ENCODE data around the gene SLC16A7. TPM values are rescaled to one million over a fixed set of nuclear protein-coding genes. Genes with fewer than 3 reads are reported as not detected.
"Not testable (repeated sequence)": the region's sequence is repeated elsewhere in the genome, so short reads cannot be mapped to it uniquely, and the experiment has no call there.

Gene SLC16A7
- total and polyA plus RNA-seq, 2 donors, result 8.6 to 51.1 TPM

- peak; percentile 23 for DNase-seq (ENCODE audit: extremely low spot score)
- Histone ChIP-seq H3K36me3 (ENCODE audit: insufficient read depth) (no peaks in the 10 kb centered on the region), H3K27ac (ENCODE audit: low read depth) (peak overlapping the region; percentile 90), H3K4me1 (ENCODE audit: insufficient read depth) (peaks cover 2% of the 10 kb centered on the region), H3K4me3 (ENCODE audit: low read depth, low read length) (peak overlapping the region; percentile 49)
- 14% methylated on average over 2 of the region's 2 CpGs for WGBS
Measured at GRCh38 chr12:59597385-59597781, 1.6 kb downstream of the SLC16A7 start.

- Histone ChIP-seq H3K4me3 (ENCODE audit: low read depth, low read length) (no peak overlapping the region), H3K4me1 (ENCODE audit: insufficient read depth) (peaks cover 2% of the 10 kb centered on the region), H3K27ac (ENCODE audit: low read depth) (no peak overlapping the region), H3K36me3 (ENCODE audit: insufficient read depth) (no peaks in the 10 kb centered on the region)
- DNase-seq (ENCODE audit: extremely low spot score), result no peak
Measured at GRCh38 chr12:59600171-59600570, 4.3 kb downstream of the SLC16A7 start.

- Histone ChIP-seq H3K27ac (ENCODE audit: low read depth) (no peak overlapping the region), H3K4me3 (ENCODE audit: low read depth, low read length) (no peak overlapping the region), H3K4me1 (ENCODE audit: insufficient read depth) (peaks cover 2% of the 10 kb centered on the region), H3K36me3 (ENCODE audit: insufficient read depth) (no peaks in the 10 kb centered on the region)
- no peak for DNase-seq (ENCODE audit: extremely low spot score)
Measured at GRCh38 chr12:59603754-59604153, 7.9 kb downstream of the SLC16A7 start.

GRCh38 chr12:59612823-59613434 lies 17.1 kb downstream of the SLC16A7 start:
- WGBS, result 94% methylated on average over 4 of the region's 4 CpGs
- not testable (repeated sequence) for H3K27ac ChIP-seq (ENCODE audit: low read depth); H3K36me3 ChIP-seq (ENCODE audit: insufficient read depth); DNase-seq (ENCODE audit: extremely low spot score); H3K4me1 ChIP-seq (ENCODE audit: insufficient read depth); H3K4me3 ChIP-seq (ENCODE audit: low read depth, low read length)

GRCh38 chr12:59615392-59616165 lies 19.8 kb downstream of the SLC16A7 start:
- no peak for DNase-seq (ENCODE audit: extremely low spot score)

GRCh38 chr12:59619461-59620240 lies 23.8 kb downstream of the SLC16A7 start:
- DNase-seq (ENCODE audit: extremely low spot score), result no peak
- H3K4me3 ChIP-seq (ENCODE audit: low read depth, low read length), result no peak overlapping the region
- H3K4me1 ChIP-seq (ENCODE audit: insufficient read depth), result no peaks in the 10 kb centered on the region
- no peak overlapping the region for H3K27ac ChIP-seq (ENCODE audit: low read depth)
- no peaks in the 10 kb centered on the region for H3K36me3 ChIP-seq (ENCODE audit: insufficient read depth)
- WGBS, result 51% methylated on average over 1 of the region's 1 CpG

More at GRCh38 chr12:59615392-59616165, 19.8 kb downstream of the SLC16A7 start:
- H3K27ac ChIP-seq (ENCODE audit: low read depth), result no peak overlapping the region
- no peaks in the 10 kb centered on the region for H3K4me1 ChIP-seq (ENCODE audit: insufficient read depth)
- H3K36me3 ChIP-seq (ENCODE audit: insufficient read depth), result no peaks in the 10 kb centered on the region
- H3K4me3 ChIP-seq (ENCODE audit: low read depth, low read length), result no peak overlapping the region

- H3K4me1 ChIP-seq (ENCODE audit: insufficient read depth), result no peaks in the 10 kb centered on the region
- 79% methylated on average over 3 of the region's 3 CpGs for WGBS
- H3K36me3 ChIP-seq (ENCODE audit: insufficient read depth), result no peaks in the 10 kb centered on the region
- DNase-seq (ENCODE audit: extremely low spot score), result no peak
- no peak overlapping the region for H3K27ac ChIP-seq (ENCODE audit: low read depth)
- H3K4me3 ChIP-seq (ENCODE audit: low read depth, low read length), result no peak overlapping the region
Measured at GRCh38 chr12:59620326-59620725, 24.5 kb downstream of the SLC16A7 start.

GRCh38 chr12:59624732-59625460 lies 29.1 kb downstream of the SLC16A7 start:
- Histone ChIP-seq H3K4me3 (ENCODE audit: low read depth, low read length) (no peak overlapping the region), H3K4me1 (ENCODE audit: insufficient read depth) (no peaks in the 10 kb centered on the region), H3K36me3 (ENCODE audit: insufficient read depth) (no peaks in the 10 kb centered on the region), H3K27ac (ENCODE audit: low read depth) (no peak overlapping the region)
- 88% methylated on average over 1 of the region's 1 CpG for WGBS
- DNase-seq (ENCODE audit: extremely low spot score), result no peak

GRCh38 chr12:59626382-59626781 lies 30.6 kb downstream of the SLC16A7 start:
- DNase-seq (ENCODE audit: extremely low spot score), result no peak
- no peak overlapping the region for H3K4me3 ChIP-seq (ENCODE audit: low read depth, low read length)
- H3K36me3 ChIP-seq (ENCODE audit: insufficient read depth), result no peaks in the 10 kb centered on the region
- H3K27ac ChIP-seq (ENCODE audit: low read depth), result no peak overlapping the region
- peaks cover under 1% of the 10 kb centered on the region for H3K4me1 ChIP-seq (ENCODE audit: insufficient read depth)
- 53% methylated on average over 1 of the region's 1 CpG for WGBS

- peaks cover 2% of the 10 kb centered on the region for H3K4me1 ChIP-seq (ENCODE audit: insufficient read depth)
- H3K36me3 ChIP-seq (ENCODE audit: insufficient read depth), result no peaks in the 10 kb centered on the region
- DNase-seq (ENCODE audit: extremely low spot score), result no peak
- H3K27ac ChIP-seq (ENCODE audit: low read depth), result no peak overlapping the region
- H3K4me3 ChIP-seq (ENCODE audit: low read depth, low read length), result no peak overlapping the region
Measured at GRCh38 chr12:59627582-59627981, 31.8 kb downstream of the SLC16A7 start.

- DNase-seq (ENCODE audit: extremely low spot score), result no peak
- Histone ChIP-seq H3K27ac (ENCODE audit: low read depth) (no peak overlapping the region), H3K4me1 (ENCODE audit: insufficient read depth) (peaks cover 4% of the 10 kb centered on the region), H3K4me3 (ENCODE audit: low read depth, low read length) (no peak overlapping the region), H3K36me3 (ENCODE audit: insufficient read depth) (no peaks in the 10 kb centered on the region)
- 91% methylated on average over 3 of the region's 3 CpGs for WGBS
Measured at GRCh38 chr12:59629890-59630289, 34.1 kb downstream of the SLC16A7 start.

GRCh38 chr12:59632408-59632807 lies 36.6 kb downstream of the SLC16A7 start:
- WGBS, result 67% methylated on average over 1 of the region's 1 CpG
- H3K36me3 ChIP-seq (ENCODE audit: insufficient read depth), result no peaks in the 10 kb centered on the region
- peaks cover 4% of the 10 kb centered on the region for H3K4me1 ChIP-seq (ENCODE audit: insufficient read depth)
- no peak overlapping the region for H3K27ac ChIP-seq (ENCODE audit: low read depth)
- H3K4me3 ChIP-seq (ENCODE audit: low read depth, low read length), result no peak overlapping the region
- no peak for DNase-seq (ENCODE audit: extremely low spot score)

- Histone ChIP-seq H3K4me1 (ENCODE audit: insufficient read depth) (peaks cover 4% of the 10 kb centered on the region), H3K36me3 (ENCODE audit: insufficient read depth) (no peaks in the 10 kb centered on the region), H3K4me3 (ENCODE audit: low read depth, low read length) (no peak overlapping the region), H3K27ac (ENCODE audit: low read depth) (no peak overlapping the region)
- no peak for DNase-seq (ENCODE audit: extremely low spot score)
- WGBS, result 94% methylated on average over 1 of the region's 1 CpG
Measured at GRCh38 chr12:59634254-59634653, 38.4 kb downstream of the SLC16A7 start.

Data from urinary bladder (tissue), 4 donors.